ENCODE data around the gene NFYC.
"Not testable (repeated sequence)": the region's sequence is repeated elsewhere in the genome, so short reads cannot be mapped to it uniquely, and the experiment has no call there.

The NFYC gene

GRCh38 chr1:40708750-40709099 lies 17.2 kb downstream of the NFYC start:
- DNase-seq = no peak

- DNase-seq = peak; percentile 44 to 87 (median 63)
These were observed 17.7 kb downstream of the NFYC start for GRCh38 chr1:40709100-40709801.

GRCh38 chr1:40709802-40710278 lies 18.3 kb downstream of the NFYC start:
- DNase-seq = no peak

- no peak for DNase-seq
These were observed 19.2 kb downstream of the NFYC start for GRCh38 chr1:40710581-40711315.

DNA sequence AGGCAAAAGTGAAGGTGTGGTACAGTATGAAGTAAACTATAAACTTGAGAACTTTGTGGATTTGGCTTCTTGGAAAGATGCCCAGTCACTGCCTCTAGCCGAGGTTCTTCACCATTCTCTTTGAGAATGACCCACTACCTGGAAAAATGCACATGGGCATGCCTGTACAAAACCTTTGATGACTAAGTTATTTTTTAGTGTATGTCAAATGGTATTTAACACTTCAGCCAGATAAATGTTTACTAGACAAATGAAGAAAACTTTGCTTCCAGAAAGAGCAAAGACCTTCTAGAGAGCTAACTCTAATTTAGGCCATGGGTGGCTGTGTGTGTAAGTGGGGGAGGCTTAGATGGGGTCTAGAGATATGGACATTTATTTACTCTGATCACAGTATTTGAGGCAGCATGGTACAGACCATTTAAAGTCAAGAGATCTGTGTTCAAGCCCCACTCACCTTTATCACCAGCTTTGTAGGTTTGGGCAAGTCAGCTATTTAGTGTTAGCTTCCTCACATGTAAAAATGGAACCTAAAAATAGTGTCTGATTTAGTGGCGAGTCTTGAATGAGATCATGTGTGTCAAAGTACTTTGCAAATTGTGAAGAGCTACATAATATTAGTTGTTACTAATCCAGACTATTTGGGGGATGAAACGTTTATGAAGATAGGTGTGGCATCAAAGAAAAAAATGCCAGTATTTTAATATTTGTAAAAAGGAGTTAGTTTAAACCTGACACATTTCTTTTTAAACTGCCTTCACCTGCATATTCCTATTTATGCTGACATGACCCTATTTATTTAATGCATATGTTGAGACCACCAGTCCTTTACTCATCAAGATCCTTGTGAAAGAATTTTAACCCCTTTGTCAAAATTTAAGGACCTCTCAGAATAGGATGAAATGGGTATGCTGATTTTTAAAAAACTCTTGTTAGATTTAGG lies 20.2 kb downstream of the NFYC start:
- peak in 1 of 5 donors; percentile 22 for DNase-seq

DNA sequence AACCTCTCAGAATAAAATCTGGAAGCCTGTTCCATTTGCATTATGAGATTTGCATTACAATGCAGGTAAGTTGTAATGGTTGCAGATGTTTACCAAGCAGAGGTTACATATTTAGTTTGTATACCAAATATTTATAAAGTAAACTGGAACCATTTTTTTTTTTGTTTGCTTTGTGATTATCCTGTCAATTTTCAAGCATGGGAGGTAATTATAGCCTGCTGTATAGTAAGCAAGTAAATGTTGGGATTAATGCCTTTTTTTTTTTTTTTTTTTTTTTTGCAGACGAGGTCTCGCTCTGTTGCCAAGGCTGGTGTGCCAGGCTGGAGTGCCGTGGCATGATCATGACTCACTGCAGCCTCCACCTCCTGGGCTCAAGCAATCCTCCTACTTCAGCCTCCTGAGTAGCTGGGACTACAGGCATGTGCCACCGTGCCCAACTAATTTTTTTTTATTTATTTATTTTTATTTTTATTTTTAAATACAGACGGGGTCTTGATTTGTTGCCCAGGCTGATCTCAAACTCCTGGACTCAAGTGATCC lies 21.0 kb downstream of the NFYC start:
- DNase-seq = no peak

- peak in 1 of 5 donors; percentile 46 for DNase-seq
These were observed 21.5 kb downstream of the NFYC start for GRCh38 chr1:40712997-40713396.

GRCh38 chr1:40715491-40716059 lies 24.1 kb downstream of the NFYC start:
- DNase-seq = no peak

- no peak for DNase-seq
These were observed 25.6 kb downstream of the NFYC start for GRCh38 chr1:40717065-40717464.

- no peak for DNase-seq
These were observed 26.5 kb downstream of the NFYC start for GRCh38 chr1:40717955-40718354.

GRCh38 chr1:40720493-40720892 lies 29.0 kb downstream of the NFYC start:
- no peak for DNase-seq

DNA sequence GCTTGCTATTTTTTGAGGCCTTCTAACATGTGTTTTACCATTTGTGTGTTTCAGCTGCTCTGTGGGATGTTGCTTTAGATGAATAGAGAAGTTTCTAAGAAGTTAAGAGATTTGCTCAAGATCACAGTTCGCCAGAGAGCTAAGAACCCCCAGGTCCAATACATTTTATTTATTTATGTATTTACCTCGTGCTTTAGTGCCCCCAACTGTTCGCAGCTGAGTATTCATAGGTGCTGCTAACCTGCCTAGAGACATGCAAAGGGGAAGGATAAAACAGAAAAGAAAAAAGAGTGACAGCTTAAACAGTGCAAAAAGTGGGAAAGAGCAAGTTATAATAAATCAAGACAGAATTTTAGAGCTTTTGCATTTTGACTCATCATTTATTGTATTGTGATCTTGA lies 31.1 kb downstream of the NFYC start:
- no peak for DNase-seq

GRCh38 chr1:40723196-40723955 lies 31.9 kb downstream of the NFYC start:
- no peak for DNase-seq

DNA sequence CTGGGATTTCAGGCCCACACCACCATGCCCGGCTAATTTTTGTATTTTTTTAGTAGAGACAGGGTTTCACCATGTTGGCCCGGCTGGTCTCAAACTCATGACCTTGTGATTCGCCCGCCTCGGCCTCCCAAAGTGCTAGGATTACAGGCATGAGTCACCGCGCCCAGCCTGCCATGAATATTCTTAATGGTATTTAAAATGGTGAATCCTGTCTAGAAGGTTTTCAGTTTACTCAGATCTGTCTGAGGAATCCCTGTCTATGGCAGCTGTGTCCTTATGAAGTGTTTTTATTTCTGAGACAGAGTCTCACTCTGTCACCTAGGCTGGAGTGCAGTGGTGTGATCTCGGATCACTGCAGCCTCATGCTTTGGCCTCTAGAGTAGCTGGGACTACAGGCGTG lies 36.2 kb downstream of the NFYC start:
- DNase-seq = not testable (repeated sequence)

DNA sequence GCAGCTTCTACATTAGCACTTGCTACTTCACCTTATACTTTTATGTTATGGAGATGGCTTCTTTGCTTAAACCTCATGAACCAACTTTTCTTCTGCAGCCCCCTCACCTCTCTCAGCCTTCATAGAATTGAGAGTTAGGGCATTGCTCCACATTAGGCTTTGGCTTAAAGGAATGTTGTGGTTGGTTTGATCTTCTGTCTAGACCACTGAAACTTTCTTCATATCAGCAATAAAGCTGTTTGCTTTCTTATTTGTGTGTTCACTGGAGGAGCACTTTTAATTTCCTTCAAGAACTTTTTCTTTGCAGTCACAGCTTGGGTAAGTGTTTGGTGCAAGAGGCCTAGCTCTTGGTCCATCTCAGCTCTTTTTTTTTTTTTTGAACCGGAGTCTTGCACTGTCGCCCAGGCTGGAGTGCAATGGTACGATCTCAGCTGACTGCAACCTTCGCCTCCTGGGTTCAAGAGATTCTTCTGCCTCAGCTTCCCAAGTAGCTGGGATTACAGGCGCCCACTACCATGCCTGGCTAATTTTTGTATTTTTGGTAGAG lies 37.9 kb downstream of the NFYC start:
- not testable (repeated sequence) for DNase-seq

GRCh38 chr1:40732756-40733301 lies 41.3 kb downstream of the NFYC start:
- no peak for DNase-seq

- DNase-seq = no peak
These were observed 43.6 kb downstream of the NFYC start for GRCh38 chr1:40734882-40735628.

GRCh38 chr1:40736085-40736531 lies 44.6 kb downstream of the NFYC start:
- DNase-seq = no peak

DNA sequence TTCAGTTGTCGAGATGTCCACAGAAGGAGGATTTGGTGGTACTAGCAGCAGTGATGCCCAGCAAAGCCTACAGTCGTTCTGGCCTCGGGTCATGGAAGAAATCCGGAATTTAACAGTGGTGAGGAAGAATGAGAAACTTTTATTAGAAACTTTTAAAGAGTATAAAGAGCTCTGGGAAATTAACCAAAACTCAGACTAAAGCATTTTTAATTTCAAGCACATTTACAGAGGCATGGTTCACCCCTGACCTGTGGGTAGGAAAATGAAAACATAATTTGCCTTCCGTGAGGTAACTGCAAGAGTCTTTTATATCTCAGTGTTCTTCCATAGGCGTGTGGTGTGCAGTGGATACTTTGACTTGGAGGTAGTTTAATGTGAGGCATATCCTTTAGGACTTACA lies 47.3 kb downstream of the NFYC start:
- no peak for DNase-seq

DNA sequence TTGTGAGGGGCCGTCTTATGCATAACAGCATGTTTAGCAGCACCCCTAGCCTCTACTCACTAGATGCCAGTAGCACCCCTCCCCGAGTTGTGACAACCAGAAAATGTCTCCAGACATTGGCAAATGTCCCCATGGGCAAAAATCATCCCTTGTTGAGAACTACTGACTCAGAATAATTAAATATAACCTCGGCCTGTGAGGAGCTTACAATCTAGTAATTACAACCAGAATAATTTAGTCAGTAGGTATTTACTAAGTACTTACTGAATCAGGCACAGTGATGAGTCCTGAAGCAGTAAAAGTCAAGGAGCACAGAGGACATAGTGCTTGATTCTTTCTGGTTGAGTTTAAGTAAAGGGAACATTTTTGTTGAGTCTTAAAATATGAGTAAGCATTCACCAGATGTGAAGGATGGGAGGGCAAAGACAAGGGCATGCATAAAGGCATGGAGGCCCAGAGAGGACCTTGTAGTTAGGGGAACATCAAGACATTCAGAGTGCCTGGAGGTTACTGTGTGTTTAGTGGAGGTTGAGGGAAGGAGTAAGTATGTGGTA lies 48.0 kb downstream of the NFYC start:
- DNase-seq = no peak
